GM12891 (cell line): ENCODE results near the gene PPP1R13B.

Experiments
- DNase-seq: peaks from one replicate; pipeline ENCODE4 v3.0.0; 2011; ENCODE audit warnings: low spot score; ENCODE audit not compliant: insufficient read length
- FAIRE-seq: peaks from 2 replicates; lab custom pipeline; 2011; peaks lifted over from hg19 to GRCh38; lab: Jason Lieb, UNC
- PAX5 ChIP-seq: IDR thresholded peaks from 2 replicates; pipeline ENCODE4 v1.6.1; 2011; ENCODE audit warnings: low read length, moderate library complexity, mild to moderate bottlenecking; ENCODE audit not compliant: insufficient read depth, severe bottlenecking
- POLR2A ChIP-seq: IDR thresholded peaks from 2 replicates; pipeline ENCODE4 v1.6.1; 2011; ENCODE audit warnings: low read depth, low read length, control low read depth
- POLR2AphosphoS5 ChIP-seq: IDR thresholded peaks from 2 replicates; pipeline ENCODE4 v1.6.1; 2011; ENCODE audit warnings: low read depth, low read length, control low read depth
- POU2F2 ChIP-seq: IDR thresholded peaks from 2 replicates; pipeline ENCODE4 v1.6.1; 2011; ENCODE audit warnings: low read depth, mild to moderate bottlenecking, control low read depth, low read length, moderate library complexity
- SPI1 ChIP-seq: IDR thresholded peaks from 2 replicates; pipeline ENCODE4 v1.6.1; 2011; ENCODE audit warnings: low read depth, low read length, control low read depth
- TAF1 ChIP-seq: IDR thresholded peaks from 2 replicates; pipeline ENCODE4 v1.6.1; 2011; ENCODE audit warnings: low read depth, low read length, control low read depth

PPP1R13B gene

GRCh38 chr14:103686831-103687485 lies 160.4 kb downstream of the PPP1R13B start:
- DNase-seq (no peak), FAIRE-seq (no peak)
- TF ChIP-seq POU2F2 (no peak), POLR2AphosphoS5 (no peak), SPI1 (no peak), PAX5 (no peak), TAF1 (no peak)

DNA sequence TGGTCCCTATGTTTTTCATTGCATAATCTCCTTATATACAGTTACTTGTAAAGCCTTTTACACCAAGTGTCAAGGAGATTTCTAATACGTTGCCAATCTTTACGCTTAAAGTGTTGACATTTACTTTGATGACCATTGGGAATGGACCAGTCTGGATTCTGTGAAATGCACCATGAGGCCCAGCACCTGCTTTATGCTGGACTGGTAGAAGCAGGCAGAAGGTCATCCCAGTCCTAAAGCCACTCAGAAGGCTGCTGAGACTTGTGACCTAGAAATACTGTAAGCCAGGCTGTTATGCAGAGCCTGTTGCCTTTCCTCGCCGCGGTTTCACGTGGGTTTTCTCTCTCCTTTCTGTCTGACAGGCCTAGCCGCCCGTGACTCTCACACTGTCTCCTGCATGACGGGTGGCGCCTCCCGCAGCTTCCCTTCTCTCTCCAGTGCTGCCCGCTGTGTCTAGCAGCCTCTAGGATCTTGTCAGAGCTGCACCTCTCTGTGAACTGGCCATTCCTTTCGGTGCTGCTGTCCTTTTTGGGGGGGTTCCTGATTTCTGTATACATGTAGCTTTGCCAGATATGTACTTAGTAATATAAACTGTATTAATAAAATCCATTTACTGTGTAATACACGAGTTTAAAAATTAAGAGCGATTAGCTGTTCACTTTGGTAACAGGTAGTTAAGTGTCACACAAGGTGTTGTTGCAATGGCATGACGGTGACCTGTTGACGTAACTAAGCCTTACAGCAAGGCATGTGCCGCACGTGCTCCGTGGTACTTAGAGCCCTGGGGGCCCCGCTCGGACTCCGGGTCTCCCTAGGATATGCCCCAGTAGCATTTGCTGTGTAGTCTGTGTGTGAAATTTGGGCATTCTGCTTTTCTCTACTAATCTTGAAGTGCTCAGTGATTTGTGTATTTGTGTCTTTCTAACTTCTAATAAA lies 161.8 kb downstream of the PPP1R13B start:
- no peak for TF ChIP-seq SPI1
- no peak for TF ChIP-seq POLR2A
- TF ChIP-seq PAX5 = no peak
- TF ChIP-seq POLR2AphosphoS5 = no peak
- no peak for TF ChIP-seq TAF1
- TF ChIP-seq POU2F2 = no peak
- FAIRE-seq (no peak), DNase-seq (no peak)

- TF ChIP-seq PAX5 (no peak), POLR2AphosphoS5 (no peak), TAF1 (no peak), POU2F2 (no peak), SPI1 (no peak), POLR2A (no peak)
- FAIRE-seq (no peak), DNase-seq (no peak)
These were observed 162.5 kb downstream of the PPP1R13B start for GRCh38 chr14:103684871-103685270.

- TF ChIP-seq POU2F2 (no peak), TAF1 (no peak), POLR2AphosphoS5 (no peak), POLR2A (no peak), PAX5 (no peak), SPI1 (no peak)
- FAIRE-seq = no peak
- no peak for DNase-seq
These were observed 162.9 kb downstream of the PPP1R13B start for GRCh38 chr14:103684471-103684870.
